Loucy (cell line): ENCODE data around the gene CCDC102A.

Source experiments
- EZH2phosphoT487 ChIP-seq: fragments of 200-600 bp; IDR thresholded peaks from 2 replicates; pipeline ENCODE4 v1.6.1; 2018; ENCODE audit warnings: antibody characterized with exemption, mild to moderate bottlenecking, moderate library complexity, borderline replicate concordance
- TF ChIP-seq, protein P1 (sequence below): fragments of 200-600 bp; sonication (generic); conservative IDR thresholded peaks from 2 replicates; pipeline ENCODE4 v1.5.1; 2014; ENCODE audit warnings: mild to moderate bottlenecking, antibody characterized with exemption, low read length

GRCh38 chr16:57572978-57573728, 36.8 kb upstream of the CCDC102A start:
- TF ChIP-seq, protein P1, sequence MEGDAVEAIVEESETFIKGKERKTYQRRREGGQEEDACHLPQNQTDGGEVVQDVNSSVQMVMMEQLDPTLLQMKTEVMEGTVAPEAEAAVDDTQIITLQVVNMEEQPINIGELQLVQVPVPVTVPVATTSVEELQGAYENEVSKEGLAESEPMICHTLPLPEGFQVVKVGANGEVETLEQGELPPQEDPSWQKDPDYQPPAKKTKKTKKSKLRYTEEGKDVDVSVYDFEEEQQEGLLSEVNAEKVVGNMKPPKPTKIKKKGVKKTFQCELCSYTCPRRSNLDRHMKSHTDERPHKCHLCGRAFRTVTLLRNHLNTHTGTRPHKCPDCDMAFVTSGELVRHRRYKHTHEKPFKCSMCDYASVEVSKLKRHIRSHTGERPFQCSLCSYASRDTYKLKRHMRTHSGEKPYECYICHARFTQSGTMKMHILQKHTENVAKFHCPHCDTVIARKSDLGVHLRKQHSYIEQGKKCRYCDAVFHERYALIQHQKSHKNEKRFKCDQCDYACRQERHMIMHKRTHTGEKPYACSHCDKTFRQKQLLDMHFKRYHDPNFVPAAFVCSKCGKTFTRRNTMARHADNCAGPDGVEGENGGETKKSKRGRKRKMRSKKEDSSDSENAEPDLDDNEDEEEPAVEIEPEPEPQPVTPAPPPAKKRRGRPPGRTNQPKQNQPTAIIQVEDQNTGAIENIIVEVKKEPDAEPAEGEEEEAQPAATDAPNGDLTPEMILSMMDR, result no peak
- no peak for TF ChIP-seq EZH2phosphoT487
